Upper lobe of left lung (tissue), 4 donors: ENCODE results near the gene CAP2.

Source experiments
- CTCF ChIP-seq, 6 experiments: fragments of 450-650 bp in 4 of 6; fragments of 200-600 bp in 2 of 6; sonication (generic) in 2 of 6; IDR thresholded peaks; one replicate each; pipeline ENCODE4 v1.5.1; 2016 to 2019; ENCODE audit warnings: antibody characterized with exemption in 6 of 6
- POLR2AphosphoS5 ChIP-seq, 2 donors: sonication (generic); formaldehyde crosslinking; IDR thresholded peaks; one replicate each; pipeline ENCODE4 v1.5.1; 2017; ENCODE audit warnings: antibody characterized with exemption in 2 of 2

GRCh38 chr6:17606606-17607005, 213.2 kb downstream of the CAP2 start:
- TF ChIP-seq CTCF (IDR thresholded peaks at IDR 0.05) (no peak), POLR2AphosphoS5 (IDR thresholded peaks at IDR 0.05) (no peak)
